ENCODE measurements around the gene NUDT9.
"Not testable (repeated sequence)": the region's sequence is repeated elsewhere in the genome, so short reads cannot be mapped to it uniquely, and the experiment has no call there.

Gene NUDT9

GRCh38 chr4:87465739-87466366 lies 43.5 kb downstream of the NUDT9 start:
- DNase-seq: no peak

- DNase-seq: no peak
Measured at GRCh38 chr4:87469390-87469789, 47.0 kb downstream of the NUDT9 start.

GRCh38 chr4:87476934-87477333 lies 54.6 kb downstream of the NUDT9 start:
- no peak for DNase-seq

GRCh38 chr4:87478732-87479250 lies 56.4 kb downstream of the NUDT9 start:
- DNase-seq: no peak

GRCh38 chr4:87481377-87481776 lies 59.0 kb downstream of the NUDT9 start:
- DNase-seq: no peak

- not testable (repeated sequence) for DNase-seq
Measured at GRCh38 chr4:87483247-87483646, 60.9 kb downstream of the NUDT9 start.

- not testable (repeated sequence) for DNase-seq
Measured at GRCh38 chr4:87488666-87489065, 66.3 kb downstream of the NUDT9 start.

GRCh38 chr4:87489678-87490077 lies 67.3 kb downstream of the NUDT9 start:
- no peak for DNase-seq

GRCh38 chr4:87490664-87491369 lies 68.4 kb downstream of the NUDT9 start:
- no peak for DNase-seq

- DNase-seq: no peak
Measured at GRCh38 chr4:87491436-87491835, 69.1 kb downstream of the NUDT9 start.

- DNase-seq: not testable (repeated sequence)
Measured at GRCh38 chr4:87491851-87492250, 69.5 kb downstream of the NUDT9 start.

GRCh38 chr4:87493115-87493514 lies 70.7 kb downstream of the NUDT9 start:
- no peak for DNase-seq

GRCh38 chr4:87497159-87497558 lies 74.8 kb downstream of the NUDT9 start:
- DNase-seq: peak in 1 of 2 experiments; percentile 5

GRCh38 chr4:87497578-87497977 lies 75.2 kb downstream of the NUDT9 start:
- no peak for DNase-seq

GRCh38 chr4:87498446-87498900 lies 76.1 kb downstream of the NUDT9 start:
- no peak for DNase-seq

GRCh38 chr4:87499403-87500091 lies 77.2 kb downstream of the NUDT9 start:
- DNase-seq: no peak

- DNase-seq: no peak
Measured at GRCh38 chr4:87500092-87500462, 77.7 kb downstream of the NUDT9 start.

GRCh38 chr4:87502580-87503238 lies 80.3 kb downstream of the NUDT9 start:
- DNase-seq: no peak

- DNase-seq: no peak
Measured at GRCh38 chr4:87505862-87506261, 83.5 kb downstream of the NUDT9 start.

- no peak for DNase-seq
Measured at GRCh38 chr4:87506974-87507701, 84.8 kb downstream of the NUDT9 start.

Measured in stimulated activated CD4-positive, alpha-beta T cell treated with anti-CD3 and anti-CD28 coated beads, Interleukin-4, amount 100 ng/mL, for 4 hours (primary cell).